H1 (cell line): ENCODE measurements around the gene CAST. TPM values are rescaled to one million over a fixed set of nuclear protein-coding genes. Genes with fewer than 3 reads are reported as not detected.

Source experiments
- CBX5 ChIP-seq: fragments of 300-800, 300-1000 bp; sonication (generic); IDR thresholded peaks from 2 replicates; pipeline ENCODE4 v1.7.1; 2016; ENCODE audit warnings: antibody characterized with exemption, low read length, low read depth
- CHD7 ChIP-seq: fragments of 300-600 bp; sonication (generic); IDR thresholded peaks from 2 replicates; pipeline ENCODE4 v1.7.1; 2012; ENCODE audit warnings: low read length, moderate library complexity, mild to moderate bottlenecking, inconsistent platforms; ENCODE audit not compliant: insufficient replicate concordance
- EGR1 ChIP-seq: IDR thresholded peaks from 2 replicates; pipeline ENCODE4 v1.6.1; 2011; ENCODE audit warnings: low read depth, low read length, borderline replicate concordance
- polyA plus RNA-seq, 7 experiments: library from polyadenylated mRNA; depleted of rRNA in 3 of 7; stranded (reverse) in 5 of 7; unstranded in 2 of 7; fragments of >200 nt in 5 of 7; fragments of 200-250 nt in 2 of 7; gene quantifications; 1 replicate in 5 of 7; 2 replicates in 1 of 7; 4 replicates in 1 of 7; pipeline versions ENCODE4 v1.2.1 to v1.2.3, GENCODE V29; 2011 to 2013; ENCODE audit warnings: missing spikeins in 2 of 7, mixed read lengths in 2 of 7
- total RNA-seq: library from RNA; stranded (reverse); fragmentation: NEBNext Ultra II Directional; extraction: Animal tissue kit (Norgen Biotek cat#: 25700); gene quantifications from 2 replicates; pipeline ENCODE4 v1.2.1, GENCODE V29; 2021

CAST gene
- total and polyA plus RNA-seq, 2 of the 8 experiments (the other 6 are each of a cell fraction or from before 2014, with no cell fraction given): 9.0 to 48.2 TPM

DNA sequence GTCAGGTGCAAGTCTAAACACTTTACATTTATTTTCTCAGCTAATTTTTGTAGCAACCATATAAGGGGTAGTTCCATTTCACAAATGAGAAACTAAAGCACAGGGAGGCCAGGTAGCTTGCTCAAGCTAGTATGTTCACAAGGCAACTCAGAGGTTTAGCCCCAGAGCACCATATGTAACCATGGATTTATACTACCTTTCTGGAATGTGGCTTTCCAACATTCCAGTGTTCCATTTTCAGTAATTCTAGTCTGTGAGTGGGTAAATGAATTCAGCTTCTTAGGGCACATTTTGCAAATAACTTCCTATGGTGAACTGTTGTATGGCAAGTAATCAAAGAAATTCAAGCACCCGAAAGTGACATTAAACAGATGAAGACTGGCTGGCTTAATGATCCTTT is 25.0 kb upstream of the CAST start (continued):
- TF ChIP-seq CHD7 (no peak), CBX5 (no peak), EGR1 (no peak)
- TF ChIP-seq, all 59 proteins: peak for 0
